CD14-positive monocyte (primary cell): ENCODE measurements around the gene INAFM1. TPM values are rescaled to one million over a fixed set of nuclear protein-coding genes. Genes with fewer than 3 reads are reported as not detected.

Experiments
- DNase-seq, 3 donors: peaks; one replicate each; pipeline ENCODE4 v3.0.0-alpha.2; 2011 to 2022
- H2AFZ ChIP-seq: 2 replicates; pipeline ENCODE4 v1.6.0; 2012; ENCODE audit warnings: mild to moderate bottlenecking, low read depth, low read length, inconsistent platforms; ENCODE audit not compliant: insufficient read depth, poor library complexity, severe bottlenecking
- H3K27ac ChIP-seq, 2 donors: 1 replicate in 1 of 2; 2 replicates in 1 of 2; pipeline ENCODE4 v1.5.1; 2012 to 2013; ENCODE audit warnings: low read length in 2 of 2, control low read depth in 1 of 2, inconsistent platforms in 1 of 2, low read depth in 1 of 2, mild to moderate bottlenecking in 1 of 2
- H3K27me3 ChIP-seq, 2 donors: one replicate each; pipeline versions ENCODE4 v1.6.0 to v1.6.1; 2011 to 2013; ENCODE audit warnings: low read length in 2 of 2; ENCODE audit not compliant: control insufficient read depth in 2 of 2, insufficient read depth in 2 of 2
- H3K36me3 ChIP-seq, 2 donors: replicated peaks in 1 of 2; 1 replicate in 1 of 2; 2 replicates in 1 of 2; pipeline versions ENCODE4 v1.5.1 to v1.6.1; 2012 to 2013; ENCODE audit warnings: low read length in 2 of 2, control low read depth in 1 of 2, inconsistent platforms in 1 of 2, mild to moderate bottlenecking in 1 of 2; ENCODE audit not compliant: insufficient read depth in 2 of 2, control insufficient read depth in 1 of 2
- H3K4me1 ChIP-seq, 2 donors: 1 replicate in 1 of 2; 2 replicates in 1 of 2; pipeline versions ENCODE4 v1.5.1 to v1.6.1; 2012 to 2013; ENCODE audit warnings: low read length in 2 of 2, control low read depth in 1 of 2, inconsistent platforms in 1 of 2, mild to moderate bottlenecking in 1 of 2, moderate library complexity in 1 of 2; ENCODE audit not compliant: insufficient read depth in 2 of 2, control insufficient read depth in 1 of 2
- H3K4me2 ChIP-seq: replicated peaks from 2 replicates; pipeline ENCODE3; 2012; ENCODE audit warnings: low read length, moderate library complexity, mild to moderate bottlenecking; ENCODE audit not compliant: poor library complexity, severe bottlenecking; ENCODE audit errors: extremely low read depth
- H3K4me3 ChIP-seq, 3 experiments: fragments of 200-600 bp in 1 of 3; sonication (generic) in 1 of 3; replicated peaks in 1 of 3; 1 replicate in 2 of 3; 2 replicates in 1 of 3; pipeline ENCODE4 v1.5.1; 2011 to 2013; ENCODE audit warnings: low read length in 3 of 3, mild to moderate bottlenecking in 3 of 3, control low read depth in 2 of 3, low read depth in 2 of 3, inconsistent platforms in 1 of 3, moderate library complexity in 1 of 3
- H3K79me2 ChIP-seq: 2 replicates; pipeline ENCODE4 v1.6.0; 2012; ENCODE audit warnings: mild to moderate bottlenecking, control low read depth, inconsistent platforms, low read length, moderate library complexity; ENCODE audit not compliant: insufficient read depth
- H3K9ac ChIP-seq: 2 replicates; pipeline ENCODE4 v1.6.0; 2017; ENCODE audit warnings: low read length, mild to moderate bottlenecking; ENCODE audit not compliant: insufficient read depth, poor library complexity, severe bottlenecking
- H3K9me3 ChIP-seq, 2 donors: replicated peaks in 1 of 2; 1 replicate in 1 of 2; 2 replicates in 1 of 2; pipeline versions ENCODE4 v1.5.1 to v1.6.1; 2012 to 2013; ENCODE audit warnings: low read length in 2 of 2, control low read depth in 1 of 2; ENCODE audit not compliant: control insufficient read depth in 1 of 2, insufficient read depth in 1 of 2
- H4K20me1 ChIP-seq: 2 replicates; pipeline ENCODE4 v1.6.0; 2012; ENCODE audit warnings: mild to moderate bottlenecking, low read length, control low read depth, moderate library complexity; ENCODE audit not compliant: insufficient read depth
- H3K27ac Mint-ChIP-seq, 7 donors: one replicate each; pipeline ENCODE4 v1.8.0; 2020; ENCODE audit warnings: mild to moderate bottlenecking in 7 of 7, mixed read lengths in 7 of 7, moderate library complexity in 6 of 7, inconsistent platforms in 2 of 7
- H3K27me3 Mint-ChIP-seq, 3 donors: one replicate each; pipeline ENCODE4 v1.8.0; 2021 to 2022; ENCODE audit warnings: low read depth in 3 of 3, mild to moderate bottlenecking in 3 of 3, mixed read lengths in 3 of 3, moderate library complexity in 3 of 3, inconsistent platforms in 1 of 3
- H3K36me3 Mint-ChIP-seq, 2 donors: one replicate each; pipeline ENCODE4 v1.8.0; 2020; ENCODE audit warnings: mixed read lengths in 2 of 2, inconsistent platforms in 1 of 2, mild to moderate bottlenecking in 1 of 2
- H3K4me1 Mint-ChIP-seq: one replicate; pipeline ENCODE4 v1.8.0; 2020; ENCODE audit warnings: mild to moderate bottlenecking, mixed read lengths
- H3K4me3 Mint-ChIP-seq, 2 donors: one replicate each; pipeline ENCODE4 v1.8.0; 2020; ENCODE audit warnings: mild to moderate bottlenecking in 2 of 2, mixed read lengths in 2 of 2, moderate library complexity in 1 of 2
- H3K9me3 Mint-ChIP-seq, 7 donors: one replicate each; pipeline ENCODE4 v1.8.0; 2020 to 2022; ENCODE audit warnings: mixed read lengths in 7 of 7, mild to moderate bottlenecking in 6 of 7, moderate library complexity in 6 of 7, inconsistent platforms in 2 of 7
- WGBS: methylation state at CpG from one replicate; pipeline ENCODE4 v1.1.5; 2013; ENCODE audit warnings: missing lambda C conversion rate; ENCODE audit not compliant: insufficient coverage; 5-methylcytosine and 5-hydroxymethylcytosine counted together
- intact Hi-C, 2 donors: fragments of 100-400 bp; cut with micrococcal nuclease; formaldehyde crosslinking; loops; one replicate each; pipeline versions ENCODE4 v1.15.0 to v1.15.1; 2023
- polyA plus RNA-seq, 3 donors: library from polyadenylated mRNA; depleted of rRNA in 1 of 3; unstranded in 2 of 3; stranded (reverse) in 1 of 3; fragments of 300-500 nt in 2 of 3; fragments of >200 nt in 1 of 3; fragmentation: Illumina TruSeq in 2 of 3; gene quantifications; 1 replicate in 2 of 3; 2 replicates in 1 of 3; pipeline ENCODE4 v1.2.3, GENCODE V29; 2012 to 2021
- TF ChIP-seq, protein P1 (sequence below): fragments of 200-600 bp; IDR thresholded peaks from one replicate; pipeline ENCODE4 v1.8.0; 2022; ENCODE audit warnings: antibody characterized with exemption, mild to moderate bottlenecking

Gene INAFM1
- polyA plus RNA-seq, 3 donors, result 6.2 to 7.3 (median 6.5) TPM

DNA sequence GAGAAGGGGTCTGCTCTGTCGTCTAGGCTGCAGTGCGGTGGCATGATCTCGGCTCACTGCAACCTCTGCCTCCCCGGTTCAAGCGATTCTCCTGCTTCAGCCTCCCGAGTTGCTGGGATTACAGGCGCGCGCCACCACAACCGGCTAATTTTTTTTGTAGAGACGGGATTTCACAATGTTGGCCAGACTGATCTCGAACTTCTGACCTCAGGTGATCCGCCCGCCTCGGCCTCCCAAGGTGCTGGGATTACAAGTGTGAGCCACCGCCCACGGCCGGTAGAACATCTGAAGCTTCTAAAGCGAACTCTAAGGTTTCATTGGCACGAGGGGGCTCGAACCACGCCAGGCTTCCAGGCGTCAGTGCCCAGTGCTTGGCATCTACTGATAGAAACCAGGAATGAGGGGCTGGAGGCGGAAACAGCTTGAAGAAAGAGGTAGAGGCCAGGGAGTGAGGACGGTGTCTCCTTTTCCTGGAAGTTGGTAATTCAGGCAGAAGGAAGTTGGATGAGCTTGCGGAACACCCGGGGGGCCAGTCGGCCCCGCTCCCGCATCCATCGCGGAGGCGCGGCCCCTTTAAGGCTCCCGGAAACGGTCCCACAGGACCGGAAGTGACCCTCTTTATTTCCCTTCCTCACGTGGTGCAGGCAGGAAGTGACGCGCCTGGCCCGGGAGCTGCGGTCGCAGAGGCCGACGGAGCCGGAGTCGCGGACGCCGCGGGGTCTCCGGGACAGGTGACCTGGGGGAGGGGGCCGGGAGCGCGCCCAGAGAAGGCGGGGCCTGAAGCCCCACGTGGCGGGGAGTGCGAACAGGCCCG is 18.6 kb upstream of the INAFM1 start, which contains the start of gene CCDC9:
Gene CCDC9, plus strand, starts transcription at position 647 of the 814 bp plus-strand sequence. CDS start 1,876 bp downstream, outside the sequence.
- 23% methylated on average over 48 of the region's 60 CpGs for WGBS
- H3K27me3 ChIP-seq, result no peaks in the 10 kb centered on the region
- peaks cover 26 to 30% of the 10 kb centered on the region in 2 donors for H3K36me3 ChIP-seq
- H3K79me2 ChIP-seq, result peaks cover 18% of the 10 kb centered on the region
- DNase-seq, result peak; percentile 90 to 95 (median 94)
- peak within 1 kb of the TSS; percentile 96 for H2AFZ ChIP-seq
- peak within 1 kb of the TSS; percentile 95 to 99 (median 97) for H3K27ac Mint-ChIP-seq
- peak within 1 kb of the TSS; percentile 54 to 80 (median 58) for H3K4me3 ChIP-seq
- H3K9me3 ChIP-seq, result no peaks in the 10 kb centered on the region
- peaks cover 15 to 19% of the 10 kb centered on the region in 2 donors for H3K4me1 ChIP-seq
- H3K4me2 ChIP-seq, result peak within 1 kb of the TSS; percentile 91
- H3K4me3 Mint-ChIP-seq, result peak within 1 kb of the TSS; percentile 84 to 93
- peak within 1 kb of the TSS; percentile 83 to 95 for H3K27ac ChIP-seq
- H4K20me1 ChIP-seq, result peaks cover 35% of the 10 kb centered on the region
- peaks cover 0 to 4% (median 0%) of the 10 kb centered on the region in 7 donors for H3K9me3 Mint-ChIP-seq
- peaks cover 30% of the 10 kb centered on the region in 2 donors for H3K36me3 Mint-ChIP-seq
- H3K4me1 Mint-ChIP-seq, result peaks cover 18% of the 10 kb centered on the region
- H3K9ac ChIP-seq, result peak within 1 kb of the TSS; percentile 77
- TF ChIP-seq, protein P1, sequence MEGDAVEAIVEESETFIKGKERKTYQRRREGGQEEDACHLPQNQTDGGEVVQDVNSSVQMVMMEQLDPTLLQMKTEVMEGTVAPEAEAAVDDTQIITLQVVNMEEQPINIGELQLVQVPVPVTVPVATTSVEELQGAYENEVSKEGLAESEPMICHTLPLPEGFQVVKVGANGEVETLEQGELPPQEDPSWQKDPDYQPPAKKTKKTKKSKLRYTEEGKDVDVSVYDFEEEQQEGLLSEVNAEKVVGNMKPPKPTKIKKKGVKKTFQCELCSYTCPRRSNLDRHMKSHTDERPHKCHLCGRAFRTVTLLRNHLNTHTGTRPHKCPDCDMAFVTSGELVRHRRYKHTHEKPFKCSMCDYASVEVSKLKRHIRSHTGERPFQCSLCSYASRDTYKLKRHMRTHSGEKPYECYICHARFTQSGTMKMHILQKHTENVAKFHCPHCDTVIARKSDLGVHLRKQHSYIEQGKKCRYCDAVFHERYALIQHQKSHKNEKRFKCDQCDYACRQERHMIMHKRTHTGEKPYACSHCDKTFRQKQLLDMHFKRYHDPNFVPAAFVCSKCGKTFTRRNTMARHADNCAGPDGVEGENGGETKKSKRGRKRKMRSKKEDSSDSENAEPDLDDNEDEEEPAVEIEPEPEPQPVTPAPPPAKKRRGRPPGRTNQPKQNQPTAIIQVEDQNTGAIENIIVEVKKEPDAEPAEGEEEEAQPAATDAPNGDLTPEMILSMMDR, result no peak
- intact Hi-C loops, result no loop called here
- H3K27me3 Mint-ChIP-seq, result peaks cover 0 to 11% (median 10%) of the 10 kb centered on the region in 3 donors

DNA sequence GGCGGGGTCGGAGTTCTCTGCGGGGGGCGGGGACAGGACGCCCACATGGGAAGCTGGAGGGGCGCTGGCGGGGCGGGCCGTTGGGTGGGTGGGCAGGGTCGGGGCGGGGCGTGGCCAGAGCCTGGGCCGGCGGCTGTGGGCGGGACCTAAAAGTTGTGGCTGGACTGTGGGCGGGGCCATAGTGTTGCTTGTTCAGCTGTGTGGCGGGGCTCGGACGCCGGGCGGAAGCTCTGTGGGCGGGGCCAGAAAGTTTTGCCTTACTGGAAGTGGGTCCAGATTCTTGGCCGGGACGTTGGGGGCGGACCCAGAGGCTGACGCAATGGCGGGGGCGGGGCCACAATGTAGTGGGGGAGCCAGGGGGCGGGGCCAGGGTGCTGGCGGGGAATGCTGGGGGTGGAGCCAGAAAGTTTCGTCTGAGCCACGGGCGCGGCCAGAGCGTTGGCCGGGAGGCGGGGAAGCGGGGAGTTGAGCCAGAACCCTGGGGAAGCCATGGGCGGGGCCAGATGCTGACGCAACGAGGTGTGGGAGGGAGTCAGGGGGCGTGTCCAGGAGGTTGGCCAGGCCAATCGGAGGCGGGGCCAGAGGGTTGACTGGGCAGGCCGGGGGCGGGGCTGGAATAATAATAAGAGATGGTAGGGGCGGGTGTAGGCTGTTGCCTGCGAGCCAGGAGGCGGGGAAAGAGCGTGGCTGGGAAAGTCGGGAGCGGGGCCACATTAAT is 17.8 kb upstream of the INAFM1 start:
- intact Hi-C loops, result loop anchor here (1.0 kb wide), 2 partner anchors 16 to 17 kb away; partner anchors contain the start of gene INAFM1 (in 1 of the 2)
- Histone ChIP-seq H3K27ac (peak overlapping the region; percentile 83 to 95), H3K27me3 (no peaks in the 10 kb centered on the region), H4K20me1 (peaks cover 35% of the 10 kb centered on the region), H3K4me2 (peak overlapping the region; percentile 91), H3K9me3 (no peaks in the 10 kb centered on the region), H3K36me3 (peaks cover 30 to 37% of the 10 kb centered on the region in 2 donors), H2AFZ (peak overlapping the region; percentile 96), H3K9ac (peak overlapping the region; percentile 77), H3K4me3 (peak overlapping the region; percentile 54 to 80 (median 58)), H3K4me1 (peaks cover 15 to 19% of the 10 kb centered on the region in 2 donors), H3K79me2 (peaks cover 18% of the 10 kb centered on the region)
- Mint-ChIP-seq H3K27me3 (peaks cover 0 to 8% (median 5%) of the 10 kb centered on the region in 3 donors), H3K4me3 (peak overlapping the region; percentile 84 to 93), H3K4me1 (peaks cover 18% of the 10 kb centered on the region), H3K9me3 (peaks cover 0 to 4% (median 0%) of the 10 kb centered on the region in 7 donors), H3K36me3 (peaks cover 34 to 36% of the 10 kb centered on the region in 2 donors), H3K27ac (peak overlapping the region; percentile 95 to 99 (median 97))
- 0% methylated on average over 39 of the region's 52 CpGs for WGBS
- TF ChIP-seq, protein P1, result no peak
- DNase-seq, result peak; percentile 99
